ENCODE results near the gene ABHD8. TPM values are rescaled to one million over a fixed set of nuclear protein-coding genes. Genes with fewer than 3 reads are reported as not detected.
A peak's percentile ranks its signal among the peaks of the same experiment; 100 is the strongest.
"Not testable (repeated sequence)": the region's sequence is repeated elsewhere in the genome, so short reads cannot be mapped to it uniquely, and the experiment has no call there.

The ABHD8 gene
- total RNA-seq, 1 experiment from 2014 or later = 1.3 TPM

DNA sequence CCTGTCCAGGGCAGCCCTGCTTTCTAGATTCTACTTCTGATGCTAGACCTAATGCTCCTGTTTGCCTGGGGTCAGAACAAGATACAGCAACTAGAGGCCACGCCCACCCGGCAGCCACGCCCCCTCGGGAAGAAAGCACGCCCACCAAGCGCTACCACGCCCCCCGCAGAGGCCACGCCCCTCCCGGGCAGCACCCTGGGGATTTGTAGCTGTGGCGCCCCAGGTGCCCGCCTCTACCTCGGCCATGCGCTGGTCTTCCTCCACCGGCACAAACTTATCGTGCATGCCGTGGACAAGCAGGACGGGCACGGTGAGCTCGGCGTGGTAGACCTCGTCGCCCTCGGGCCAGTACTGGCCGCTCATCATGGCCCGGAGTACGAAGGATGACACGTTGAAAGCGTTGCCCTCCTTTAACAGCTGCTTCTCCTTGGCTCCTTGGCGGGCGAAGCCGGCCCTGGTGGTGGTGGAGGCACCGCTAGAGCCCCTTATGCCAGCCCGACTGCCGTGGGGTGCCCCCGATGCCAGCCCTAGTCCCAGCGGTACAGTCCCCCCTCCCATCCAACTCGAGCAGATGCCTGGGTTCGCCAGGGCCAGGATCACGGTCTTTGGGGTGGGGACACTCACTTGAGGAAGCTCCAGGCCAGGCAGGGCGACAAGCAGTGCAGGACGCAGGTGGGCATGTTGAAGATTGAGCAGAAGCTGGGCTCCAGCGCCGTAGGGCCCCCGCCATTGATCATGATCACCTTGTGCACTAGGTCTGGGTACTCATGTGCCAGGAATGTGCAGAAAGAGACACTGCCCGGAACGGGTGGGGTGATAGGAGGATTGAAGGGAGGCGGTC is 9.0 kb downstream of the ABHD8 start:
- Histone ChIP-seq H3K27me3 (no peaks in the 10 kb centered on the region), H3K9me3 (0 out of 2 replicates have a peak, but pooled peaks cover 2% of the 10 kb centered on the region), H3K4me3 (no peak overlapping the region), H3K36me3 (peaks cover 5% of the 10 kb centered on the region)
- peak; percentile 43 for DNase-seq

DNA sequence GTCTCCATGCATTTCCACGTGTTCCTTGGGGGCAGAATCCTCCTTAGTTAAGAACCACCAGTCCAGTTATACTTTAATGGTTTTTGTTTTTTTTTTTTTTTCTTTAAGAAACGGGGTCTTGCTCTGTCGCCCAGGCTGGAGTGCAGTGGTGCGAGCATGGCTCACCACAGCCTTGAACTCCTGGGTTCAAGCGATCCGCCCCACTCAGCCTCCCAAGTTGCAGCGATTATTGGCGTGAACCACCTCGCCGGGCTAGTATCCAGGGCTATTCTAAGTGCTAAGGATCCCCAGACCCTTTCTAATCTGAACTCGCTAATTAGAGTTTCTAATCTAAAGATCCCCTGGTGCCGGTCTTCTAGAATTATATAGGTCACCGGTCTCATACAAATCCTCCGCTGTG is 9.6 kb downstream of the ABHD8 start:
- no peak for DNase-seq
- Histone ChIP-seq H3K9me3 (0 out of 2 replicates have a peak, but pooled peaks cover 2% of the 10 kb centered on the region), H3K36me3 (peaks cover 5% of the 10 kb centered on the region), H3K4me3 (no peak overlapping the region), H3K27me3 (no peaks in the 10 kb centered on the region)

DNA sequence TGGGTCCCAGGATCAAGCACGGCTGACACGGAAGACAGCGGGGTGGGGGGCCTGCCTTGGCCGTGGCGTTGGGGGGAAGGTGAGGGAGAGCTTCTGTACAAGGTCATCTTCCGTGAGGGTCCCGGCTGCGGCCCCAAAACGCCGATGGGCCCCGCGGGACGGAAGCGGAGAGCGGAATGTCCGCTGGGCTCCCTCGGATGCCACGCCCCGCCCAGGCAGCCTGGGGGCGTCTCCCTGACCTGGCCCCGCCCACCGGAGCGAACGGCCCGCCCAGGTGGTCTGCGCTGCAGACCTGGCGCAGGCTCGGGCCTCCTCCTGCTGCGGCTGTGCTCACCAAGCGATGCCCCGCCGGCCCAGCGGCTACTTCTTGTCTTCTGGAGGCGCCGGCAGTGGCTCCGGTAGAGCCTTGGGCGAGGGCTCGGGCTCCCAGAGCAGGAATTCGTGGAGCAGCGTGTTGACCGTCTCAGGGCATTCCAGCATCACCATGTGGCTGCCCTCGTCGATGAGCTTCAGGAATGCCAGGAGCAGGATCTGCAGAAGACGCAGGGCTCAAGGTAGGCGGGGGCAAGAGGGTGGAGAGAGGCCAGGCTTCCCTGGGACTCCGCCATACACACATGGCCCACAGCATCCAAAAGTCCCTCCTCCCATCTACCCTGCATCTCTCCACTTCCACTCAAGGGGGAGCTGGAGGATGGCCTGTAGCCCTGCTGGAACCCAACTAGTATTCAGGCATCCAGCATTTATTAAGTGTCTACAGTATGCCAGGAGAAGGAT is 10.7 kb downstream of the ABHD8 start:
- Histone ChIP-seq H3K4me3 (peak overlapping the region; percentile 60), H3K9me3 (0 out of 2 replicates have a peak, but pooled peaks cover 2% of the 10 kb centered on the region), H3K36me3 (peaks cover 5% of the 10 kb centered on the region), H3K27me3 (no peaks in the 10 kb centered on the region)
- DNase-seq = peak; percentile 90

DNA sequence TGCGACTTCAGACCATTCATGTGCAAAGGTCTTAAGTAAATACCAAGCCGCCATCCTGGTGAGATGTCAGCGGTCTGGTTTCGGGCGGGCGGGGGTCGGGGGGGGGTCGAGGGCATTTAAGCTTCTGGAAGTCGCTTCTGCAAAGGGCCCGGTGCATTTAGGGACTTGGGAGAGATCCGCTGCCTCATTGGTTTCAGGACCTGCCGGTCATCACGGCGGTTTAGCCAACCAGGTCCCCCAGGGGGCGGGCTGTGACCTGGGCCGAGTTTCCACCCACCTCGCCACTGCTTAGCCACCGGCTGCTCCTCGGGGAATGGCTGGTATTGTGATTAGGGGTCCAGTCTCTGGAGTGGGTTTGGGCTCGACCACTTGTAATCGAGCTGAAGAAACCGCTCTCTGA is 13.7 kb downstream of the ABHD8 start:
- Histone ChIP-seq H3K27me3 (no peaks in the 10 kb centered on the region), H3K9me3 (no peaks in the 10 kb centered on the region), H3K4me3 (no peak overlapping the region), H3K36me3 (no peaks in the 10 kb centered on the region; the same call in 1 of the 2 replicates)
- DNase-seq = peak; percentile 87

DNA sequence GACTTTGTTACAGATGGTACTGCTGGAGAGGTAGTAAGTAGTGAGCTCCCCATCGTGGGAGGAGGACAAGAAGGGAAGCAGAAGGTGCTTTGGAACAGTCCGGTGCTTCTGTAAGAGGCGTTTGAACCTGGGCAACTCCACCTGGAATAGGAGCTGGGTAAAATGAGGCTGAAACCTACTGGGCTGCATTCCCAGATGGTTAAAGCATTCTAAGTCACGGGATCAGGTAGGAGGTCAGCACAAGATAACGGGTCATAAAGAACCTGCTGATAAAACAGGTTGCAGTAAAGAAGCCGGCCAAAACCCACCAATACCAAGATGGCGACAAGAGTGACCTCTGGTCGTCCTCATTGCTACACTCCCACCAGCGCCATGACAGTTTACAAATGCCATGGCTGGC is 16.5 kb downstream of the ABHD8 start:
- H3K27me3 ChIP-seq = no peaks in the 10 kb centered on the region
- DNase-seq = no peak
- H3K4me3 ChIP-seq = no peak overlapping the region
- H3K9me3 ChIP-seq = no peaks in the 10 kb centered on the region
- no peaks in the 10 kb centered on the region for H3K36me3 ChIP-seq

DNA sequence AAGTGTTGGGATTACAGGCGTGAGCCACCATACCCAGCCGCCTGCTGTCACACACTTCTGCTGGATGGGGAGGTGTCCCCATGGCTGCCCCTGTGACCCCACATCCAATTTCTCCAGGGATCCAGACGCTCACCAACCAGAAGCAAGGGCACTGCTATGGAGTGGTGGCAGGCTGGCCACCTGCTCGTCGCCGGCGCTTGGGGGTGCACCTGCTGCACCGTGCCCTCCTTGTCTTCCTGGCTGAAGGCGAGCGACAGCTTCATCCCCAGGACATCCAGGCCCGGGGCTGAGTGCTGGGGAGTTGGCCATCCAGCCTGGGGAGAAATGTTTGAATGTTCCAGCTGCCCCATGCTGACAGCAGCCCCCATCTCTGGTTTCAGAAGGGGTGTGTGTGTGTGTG is 17.0 kb downstream of the ABHD8 start:
- no peak for DNase-seq
- Histone ChIP-seq H3K9me3 (no peaks in the 10 kb centered on the region), H3K36me3 (no peaks in the 10 kb centered on the region), H3K27me3 (no peaks in the 10 kb centered on the region), H3K4me3 (no peak overlapping the region)

DNA sequence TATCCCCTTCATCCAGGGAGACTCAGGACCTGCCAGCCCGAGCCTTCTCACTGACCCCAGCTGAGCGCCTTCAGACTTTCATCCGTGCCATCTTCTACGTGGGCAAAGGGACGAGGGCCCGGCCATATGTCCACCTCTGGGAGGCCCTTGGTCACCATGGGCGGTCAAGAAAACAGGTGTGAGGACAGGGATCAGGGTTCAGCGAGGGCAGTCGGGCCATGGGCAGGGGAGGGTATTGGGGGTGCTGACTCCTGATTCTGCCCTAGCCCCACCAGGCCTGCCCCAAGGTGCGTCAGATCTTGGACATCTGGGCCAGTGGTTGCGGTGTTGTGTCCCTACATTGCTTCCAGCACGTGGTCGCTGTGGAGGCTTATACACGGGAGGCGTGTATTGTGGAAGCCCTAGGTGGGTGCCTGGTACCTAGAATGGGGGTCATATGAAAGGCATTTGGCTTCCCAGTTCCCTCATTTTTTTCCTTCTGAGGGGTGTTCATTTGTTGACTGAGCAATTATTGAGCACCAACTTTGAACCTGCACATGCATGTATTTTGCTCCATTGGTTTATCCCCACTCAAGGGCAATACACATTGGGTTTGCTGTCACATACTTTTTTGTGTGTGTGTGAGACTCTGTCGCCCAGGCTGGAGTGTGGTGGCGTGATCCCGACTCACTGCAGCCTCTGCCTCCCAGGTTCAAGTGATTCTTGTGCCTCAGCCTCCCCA is 17.6 kb downstream of the ABHD8 start:
- H3K4me3 ChIP-seq = no peak overlapping the region
- DNase-seq = no peak
- H3K27me3 ChIP-seq = no peaks in the 10 kb centered on the region
- no peaks in the 10 kb centered on the region for H3K9me3 ChIP-seq
- no peaks in the 10 kb centered on the region for H3K36me3 ChIP-seq

DNA sequence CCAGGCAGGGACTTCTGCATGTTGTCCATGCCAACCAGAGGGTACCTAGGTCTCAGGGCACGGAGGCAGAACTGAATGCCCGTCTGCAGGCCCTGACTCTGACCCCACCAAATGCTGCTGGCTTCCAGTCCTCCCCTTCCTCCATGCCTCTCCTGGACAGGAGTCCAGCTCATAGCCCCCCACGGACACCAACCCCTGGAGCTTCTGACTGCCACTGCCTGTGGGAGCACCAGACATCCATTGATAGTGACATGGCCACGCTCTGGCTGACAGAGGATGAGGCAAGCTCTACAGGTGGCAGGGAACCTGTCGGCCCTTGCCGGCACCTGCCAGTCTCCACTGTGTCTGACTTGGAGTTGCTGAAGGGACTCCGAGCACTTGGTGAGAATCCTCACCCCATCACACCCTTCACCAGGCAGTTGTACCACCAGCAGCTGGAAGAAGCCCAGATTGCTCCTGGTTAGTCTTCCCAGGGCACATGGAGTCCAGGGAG is 19.7 kb downstream of the ABHD8 start:
- H3K27me3 ChIP-seq = no peaks in the 10 kb centered on the region
- no peak overlapping the region for H3K4me3 ChIP-seq
- DNase-seq = no peak
- no peaks in the 10 kb centered on the region for H3K9me3 ChIP-seq
- peaks cover 7% of the 10 kb centered on the region for H3K36me3 ChIP-seq

DNA sequence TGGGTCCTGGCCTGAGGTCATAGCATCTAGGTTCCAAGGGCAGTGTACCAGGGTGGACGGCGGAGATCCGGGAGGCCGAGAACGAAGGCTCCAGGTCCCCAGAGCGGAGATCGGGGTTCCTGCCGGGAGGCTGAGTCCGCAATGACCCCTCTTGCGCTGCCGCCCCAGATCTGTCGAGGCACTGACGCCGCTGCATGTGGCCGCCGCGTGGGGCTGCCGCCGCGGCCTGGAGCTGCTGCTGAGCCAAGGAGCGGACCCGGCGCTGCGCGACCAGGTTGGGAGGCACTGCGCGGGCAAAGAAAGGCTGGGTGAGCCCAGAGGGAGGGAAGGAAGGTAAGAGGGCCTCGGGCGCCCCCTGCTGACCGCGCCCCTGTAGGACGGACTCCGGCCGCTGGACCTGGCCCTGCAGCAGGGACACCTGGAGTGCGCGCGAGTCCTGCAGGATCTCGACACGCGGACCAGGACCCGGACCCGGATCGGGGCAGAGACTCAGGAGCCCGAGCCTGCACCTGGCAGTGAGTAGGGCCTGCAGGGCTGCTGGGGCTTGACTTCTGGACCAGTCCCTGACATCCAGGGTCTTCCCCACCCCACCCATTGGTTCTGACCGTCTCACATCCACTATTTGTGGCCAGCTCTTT is 20.6 kb downstream of the ABHD8 start:
- peak; percentile 84 for DNase-seq
- Histone ChIP-seq H3K9me3 (no peaks in the 10 kb centered on the region), H3K4me3 (peak overlapping the region; percentile 31), H3K36me3 (peaks cover 11% of the 10 kb centered on the region), H3K27me3 (no peaks in the 10 kb centered on the region)

DNA sequence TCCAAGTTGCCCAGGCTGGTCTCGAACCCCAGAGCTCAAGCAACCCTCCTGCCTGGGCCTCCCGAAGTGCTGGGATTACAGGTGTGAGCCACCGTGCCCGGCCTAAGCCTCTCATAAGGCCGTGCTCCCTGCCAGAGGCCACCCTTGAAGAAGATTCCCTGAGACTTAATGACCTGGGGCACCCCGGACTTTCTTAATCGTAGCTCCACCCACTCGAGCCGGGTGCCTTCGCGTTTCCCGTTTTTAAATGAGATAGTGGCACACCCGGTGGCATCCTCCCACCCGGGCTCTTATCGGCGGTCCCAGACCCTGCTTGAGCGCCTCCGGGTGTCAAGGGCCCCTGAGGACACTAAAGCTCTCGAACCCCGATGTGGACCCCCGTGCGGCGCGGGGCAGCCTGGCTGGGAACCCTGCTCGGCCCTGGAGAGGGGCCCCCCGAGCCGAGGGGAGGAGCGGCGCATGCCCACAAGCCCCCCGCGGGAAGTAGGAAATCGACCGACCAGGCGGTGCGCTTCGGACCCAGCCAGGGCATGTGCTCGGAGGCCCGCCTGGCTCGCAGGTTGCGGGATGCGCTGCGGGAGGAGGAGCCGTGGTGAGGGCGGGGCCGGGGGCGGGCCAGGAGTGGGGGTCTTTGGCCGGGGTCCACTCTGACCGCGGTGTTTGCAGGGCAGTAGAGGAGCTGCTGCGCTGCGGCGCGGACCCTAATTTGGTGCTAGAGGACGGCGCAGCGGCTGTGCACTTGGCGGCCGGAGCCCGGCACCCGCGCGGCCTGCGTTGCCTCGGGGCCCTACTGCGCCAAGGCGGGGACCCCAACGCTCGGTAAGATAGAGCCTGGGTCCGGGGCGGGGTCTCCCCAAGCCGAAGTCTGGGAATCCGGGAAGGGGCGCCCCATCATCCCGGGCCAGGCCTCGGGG is 21.6 kb downstream of the ABHD8 start, which contains the start of gene ANKLE1:
Gene ANKLE1 (plus strand): TSS at position 511 of the 914 bp plus-strand sequence. CDS start 20 bp downstream, at position 531.
- Histone ChIP-seq H3K27me3 (no peaks in the 10 kb centered on the region), H3K9me3 (no peaks in the 10 kb centered on the region)
- no peak for DNase-seq

DNA sequence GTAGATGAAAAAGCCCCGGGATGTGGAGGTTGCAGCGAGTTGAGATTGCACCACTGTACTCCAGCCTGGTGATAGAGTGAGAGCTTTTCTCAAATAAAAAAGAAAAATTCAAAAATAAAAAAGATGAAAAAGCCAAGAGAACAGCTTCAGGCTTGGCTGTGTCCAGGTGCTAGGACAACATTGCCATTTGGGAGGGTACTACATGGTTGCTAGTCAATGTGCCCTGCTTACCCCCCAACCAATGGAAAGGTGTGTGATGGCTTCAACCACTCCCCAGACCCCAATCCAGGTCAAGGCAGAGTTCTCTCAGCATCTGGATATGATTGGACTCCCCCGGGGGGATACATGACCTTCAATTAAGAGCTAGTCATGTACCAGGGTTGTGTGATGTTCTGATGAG is 23.8 kb downstream of the ABHD8 start:
- DNase-seq = no peak
- H3K9me3 ChIP-seq = no peaks in the 10 kb centered on the region
- peaks cover 32% of the 10 kb centered on the region for H3K36me3 ChIP-seq
- H3K27me3 ChIP-seq = no peaks in the 10 kb centered on the region
- no peak overlapping the region for H3K4me3 ChIP-seq

More for the DNA sequence above, 21.6 kb downstream of the ABHD8 start, which contains the start of gene ANKLE1:
- Histone ChIP-seq H3K4me3 (peak within 1 kb of the TSS; percentile 31), H3K36me3 (peaks cover 18% of the 10 kb centered on the region)

DNA sequence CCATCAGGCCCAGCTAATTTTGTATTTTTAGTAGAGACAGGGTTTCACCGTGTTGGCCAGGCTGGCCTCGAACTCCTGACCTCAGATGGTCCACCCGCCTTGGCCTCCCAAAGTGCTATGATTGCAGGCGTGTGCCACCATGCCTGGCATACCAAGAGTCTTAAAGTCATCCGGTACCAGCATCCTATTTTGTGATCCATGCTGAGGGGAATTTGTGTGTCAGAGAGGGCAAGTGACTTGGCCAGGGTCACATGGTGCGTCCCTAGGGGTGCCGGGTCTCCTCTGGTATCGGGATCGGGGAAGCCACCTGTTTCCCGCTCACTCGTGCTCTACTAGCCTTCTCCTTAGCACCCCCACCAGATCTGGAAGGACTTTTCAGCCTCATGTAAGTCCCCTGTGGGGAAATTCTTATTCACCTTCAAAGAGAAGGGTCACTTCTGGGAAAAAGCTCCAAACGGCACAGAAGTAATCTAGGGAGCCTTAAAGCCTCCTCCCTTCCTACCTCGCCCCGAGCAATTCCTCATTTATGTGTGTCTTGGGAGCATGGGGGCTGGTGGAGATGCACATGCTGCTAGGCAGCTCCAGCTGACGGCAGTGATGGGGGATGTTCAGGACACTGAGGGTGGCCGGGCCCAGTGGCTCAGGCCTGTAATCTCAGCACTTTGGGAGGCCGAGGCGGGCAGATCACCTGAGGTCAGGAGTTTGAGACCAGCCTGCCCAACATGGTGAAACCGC is 27.6 kb downstream of the ABHD8 start:
- DNase-seq = no peak
- peaks cover 59% of the 10 kb centered on the region for H3K36me3 ChIP-seq
- no peaks in the 10 kb centered on the region for H3K27me3 ChIP-seq
- H3K4me3 ChIP-seq = no peak overlapping the region
- H3K9me3 ChIP-seq = no peaks in the 10 kb centered on the region

DNA sequence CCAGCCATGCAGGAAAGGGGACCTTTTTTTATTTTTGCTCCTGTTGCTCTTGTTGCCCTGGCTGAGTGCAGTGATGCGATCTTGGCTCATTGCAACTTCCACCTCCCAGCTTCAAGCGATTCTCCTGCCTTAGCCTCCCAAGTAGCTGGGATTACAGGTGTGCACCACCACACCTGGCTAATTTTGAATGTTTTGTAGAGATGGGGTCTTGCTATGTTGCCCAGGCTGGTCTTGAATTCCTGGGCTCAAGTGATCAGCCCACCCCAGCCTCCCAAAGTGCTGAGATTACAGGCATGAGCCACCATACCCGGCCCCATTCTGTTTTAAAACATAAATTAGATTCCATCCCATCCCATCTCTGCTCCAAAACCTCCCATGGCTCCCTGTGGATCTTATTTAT is 28.3 kb downstream of the ABHD8 start:
- not testable (repeated sequence) for DNase-seq, H3K4me3 ChIP-seq, H3K9me3 ChIP-seq, H3K27me3 ChIP-seq
- H3K36me3 ChIP-seq = peaks cover 63% of the 10 kb centered on the region

DNA sequence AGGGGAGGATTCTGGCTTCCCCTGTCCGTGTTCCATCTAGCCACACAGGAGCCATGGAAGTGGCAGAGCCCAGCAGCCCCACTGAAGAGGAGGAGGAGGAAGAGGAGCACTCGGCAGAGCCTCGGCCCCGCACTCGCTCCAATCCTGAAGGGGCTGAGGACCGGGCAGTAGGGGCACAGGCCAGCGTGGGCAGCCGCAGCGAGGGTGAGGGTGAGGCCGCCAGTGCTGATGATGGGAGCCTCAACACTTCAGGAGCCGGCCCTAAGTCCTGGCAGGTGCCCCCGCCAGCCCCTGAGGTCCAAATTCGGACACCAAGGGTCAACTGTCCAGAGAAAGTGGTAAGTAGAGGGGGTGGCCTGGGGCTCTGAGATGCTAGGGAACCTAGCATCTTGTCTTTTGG is 34.5 kb downstream of the ABHD8 start:
- DNase-seq = no peak
- Histone ChIP-seq H3K27me3 (no peaks in the 10 kb centered on the region), H3K4me3 (no peak overlapping the region; the same call in 1 of the 2 replicates), H3K36me3 (peaks cover 36% of the 10 kb centered on the region), H3K9me3 (no peaks in the 10 kb centered on the region)

Measured in MG63 (cell line).